ENCODE data around the gene GRIN2D. TPM values are rescaled to one million over a fixed set of nuclear protein-coding genes. Genes with fewer than 3 reads are reported as not detected.

Gene GRIN2D
- total and polyA plus RNA-seq, 2 of the 8 experiments (the other 6 are each of a cell fraction or from before 2014, with no cell fraction given), result 2.2 to 12.4 TPM

GRCh38 chr19:48363810-48364597, 29.5 kb upstream of the GRIN2D start, which contains the start of the genes SYNGR4 and TMEM143:
Gene SYNGR4 (plus strand): TSS chr19:48364367. CDS start chr19:48365843, 1,476 bp downstream.
Gene TMEM143 (minus strand): TSS chr19:48363940. CDS start chr19:48363920, 20 bp downstream.
- POLR2A ChIA-PET (ENCODE audit: partially characterized antibody), result interaction anchor here (0.8 to 3.1 kb wide), 15 partner anchors 9 to 115 kb away, joined by 3 to 27 read pairs (median 5); partner anchors contain the start of genes GRIN2D, GRWD1 and KDELR1
- CTCF ChIA-PET (ENCODE audit: partially characterized antibody), result interaction anchor here (0.9 to 2.6 kb wide), 8 partner anchors 9 to 51 kb away, joined by 3 to 12 read pairs (median 4); partner anchors contain the start of gene KDELR1
- Histone ChIP-seq H3K4ac (replicated peaks; ENCODE audit: insufficient read length, low read depth, low read length) (peak within 1 kb of the TSS; percentile 58), H3K4me1 (replicated peaks in 1 of 4; ENCODE audit: control insufficient read depth in 3 of 4, insufficient read depth in 4 of 4, low read length in 3 of 4) (peaks cover 0 to 5% (median 4%) of the 10 kb centered on the region in 4 experiments; a peak in 4 of 7 replicates), H3K23ac (ENCODE audit: insufficient read length) (no peak within 1 kb of the TSS), H3K14ac (ENCODE audit: insufficient read length) (no peak within 1 kb of the TSS), H2BK5ac (ENCODE audit: low read depth, low read length) (peak within 1 kb of the TSS; percentile 92), H2BK12ac (ENCODE audit: low read depth, low read length) (peak within 1 kb of the TSS; percentile 87), H4K5ac (ENCODE audit: insufficient read length, low read depth, low read length) (peak within 1 kb of the TSS; percentile 74), H2AFZ (ENCODE audit: low read length) (peak within 1 kb of the TSS; percentile 91), H2BK15ac (ENCODE audit: low read length) (no peak within 1 kb of the TSS), H3K79me2 (ENCODE audit: control insufficient read depth in 1 of 2, insufficient read depth in 2 of 2, low read length in 2 of 2) (no peaks in the 10 kb centered on the region), H3K27me3 (replicated peaks in 1 of 4; ENCODE audit: control insufficient read depth in 3 of 4, extremely low read depth in 1 of 4, insufficient read depth in 3 of 4, low read length in 3 of 4) (peaks cover 0 to 10% (median 2%) of the 10 kb centered on the region in 4 experiments; a peak in 3 of 7 replicates), H3K56ac (replicated peaks; ENCODE audit: insufficient read length, low read depth, low read length) (peak within 1 kb of the TSS; percentile 88), H3K36me3 (ENCODE audit: control insufficient read depth in 2 of 4, insufficient read depth in 4 of 4, low read length in 3 of 4) (no peaks in the 10 kb centered on the region), H2AK5ac (ENCODE audit: low read depth, low read length) (peak within 1 kb of the TSS; percentile 84; the same call in 1 of the 2 replicates), H4K91ac (replicated peaks; ENCODE audit: insufficient read length, low read length) (peak within 1 kb of the TSS; percentile 81), H4K20me1 (replicated peaks in 1 of 2; ENCODE audit: control insufficient read depth in 1 of 2, insufficient read depth in 2 of 2, low read length in 2 of 2) (no peaks in the 10 kb centered on the region), H3K23me2 (ENCODE audit: low read depth, low read length) (peaks cover 7% of the 10 kb centered on the region), H3K4me3 (ENCODE audit: extremely low read depth in 1 of 4, insufficient read depth in 2 of 4, low read depth in 3 of 4, low read length in 4 of 4) (peak within 1 kb of the TSS; percentile 44 to 90 (median 72)), H3K9ac (replicated peaks in 1 of 4; ENCODE audit: extremely low read depth in 1 of 4, low read depth in 3 of 4, low read length in 3 of 4) (peak within 1 kb of the TSS; percentile 71 to 91 (median 82)), H3K9me3 (ENCODE audit: insufficient read depth in 2 of 2, low read depth in 1 of 2, low read length in 1 of 2) (no peaks in the 10 kb centered on the region), H3K27ac (ENCODE audit: low read depth, low read length) (peak within 1 kb of the TSS; percentile 80), H3K79me1 (ENCODE audit: low read depth, low read length) (no peaks in the 10 kb centered on the region), H2BK20ac (ENCODE audit: low read length) (no peak within 1 kb of the TSS), H4K8ac (ENCODE audit: extremely low read depth, insufficient read depth, low read length) (peak within 1 kb of the TSS; percentile 91), H3K18ac (ENCODE audit: extremely low read depth, low read length) (peak within 1 kb of the TSS; percentile 96), H2BK120ac (replicated peaks; ENCODE audit: low read depth, low read length) (peak within 1 kb of the TSS; percentile 61), H3K4me2 (ENCODE audit: insufficient read depth in 1 of 2, low read depth in 2 of 2, low read length in 2 of 2) (peak within 1 kb of the TSS; percentile 77 to 97)
- 2% methylated on average over 59 of the region's 59 CpGs; no CpG with 5 or more reads in 1 of the 2 experiments for WGBS, 2 experiments (ENCODE audit: extremely low coverage in 1 of 2, insufficient coverage in 1 of 2, insufficient read length in 1 of 2, insufficient replicate concordance in 2 of 2, low coverage in 1 of 2, low lambda C conversion rate in 2 of 2, missing lambda C conversion rate in 1 of 2)
- peak; percentile 96 to 100 for DNase-seq (ENCODE audit: low read depth in 1 of 2, low spot score in 2 of 2)
- FAIRE-seq, result peak; percentile 95
- peak; percentile 76 for TF ChIP-seq CREB1 (IDR thresholded peaks at IDR 0.05)
- TF ChIP-seq EGR1 (IDR thresholded peaks at IDR 0.05; ENCODE audit: borderline replicate concordance, low read depth, low read length), result peak; percentile 40; the same call in 1 of the 2 replicates
- TF ChIP-seq TAF1 (IDR thresholded peaks at IDR 0.05; ENCODE audit: low read depth, low read length), result 0 out of 2 replicates have a peak, but pooled peaks have one; percentile 42
- peak in 1 of 2 experiments; percentile 27; a peak in 2 of 3 replicates for TF ChIP-seq POLR2A (IDR thresholded peaks at IDR 0.05; ENCODE audit: control extremely low read depth in 1 of 2, low read depth in 2 of 2, low read length in 2 of 2)
- TF ChIP-seq E2F6 (IDR thresholded peaks at IDR 0.05), result peak; percentile 98
- no peak for TF ChIP-seq ATF2 (IDR thresholded peaks at IDR 0.05; ENCODE audit: low read length)
- TF ChIP-seq HDAC2 (IDR thresholded peaks at IDR 0.05; ENCODE audit: borderline replicate concordance in 1 of 2, low read depth in 2 of 2, low read length in 2 of 2), result 0 out of 4 replicates have a peak, but pooled peaks of 1 of the 2 experiments have one; percentile 21
- TF ChIP-seq CBX8 (IDR thresholded peaks at IDR 0.05; ENCODE audit: borderline replicate concordance, low read depth, low read length), result no peak
- peak; percentile 94 for TF ChIP-seq SP4 (IDR thresholded peaks at IDR 0.05; ENCODE audit: low read length)

Measured in H1 (cell line).